Fibroblast of gingiva (primary cell): Measurements from ENCODE around the gene RAB15.

Experiments
- DNase-seq: peaks from one replicate; pipeline ENCODE4 v3.0.0-alpha.2; 2011; ENCODE audit warnings: low read depth

RAB15 gene

DNA sequence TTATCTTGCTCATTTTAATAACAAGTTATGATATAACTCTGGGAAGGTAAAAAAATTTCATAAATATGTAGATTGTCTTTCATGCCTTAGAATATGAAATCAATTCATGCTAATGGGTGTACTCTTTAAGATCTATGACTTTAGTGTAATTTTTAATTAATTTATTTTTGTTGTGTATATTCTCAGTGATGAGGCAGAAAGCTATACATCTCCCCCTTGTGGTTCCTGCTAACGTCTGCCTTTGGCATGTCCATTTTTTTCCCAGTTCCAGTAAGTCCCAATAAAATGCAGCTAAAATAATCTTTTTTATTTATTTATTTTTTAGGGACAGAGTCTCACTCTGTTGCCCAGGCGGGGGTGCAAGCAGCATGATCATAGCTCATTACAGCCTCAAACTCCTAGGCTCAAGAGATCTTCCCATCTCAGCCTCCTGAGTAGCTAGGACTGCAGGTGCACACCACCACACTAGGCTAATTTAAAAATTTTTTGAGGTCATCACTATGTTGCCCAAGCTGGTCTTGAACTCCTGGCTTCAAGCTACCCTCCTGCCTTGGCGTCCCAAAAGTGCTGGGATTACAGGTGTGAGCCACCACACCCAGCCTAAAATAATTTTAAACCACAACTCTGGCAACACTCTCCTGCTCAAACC, 61.2 kb downstream of the RAB15 start:
- DNase-seq: peak; percentile 19

DNA sequence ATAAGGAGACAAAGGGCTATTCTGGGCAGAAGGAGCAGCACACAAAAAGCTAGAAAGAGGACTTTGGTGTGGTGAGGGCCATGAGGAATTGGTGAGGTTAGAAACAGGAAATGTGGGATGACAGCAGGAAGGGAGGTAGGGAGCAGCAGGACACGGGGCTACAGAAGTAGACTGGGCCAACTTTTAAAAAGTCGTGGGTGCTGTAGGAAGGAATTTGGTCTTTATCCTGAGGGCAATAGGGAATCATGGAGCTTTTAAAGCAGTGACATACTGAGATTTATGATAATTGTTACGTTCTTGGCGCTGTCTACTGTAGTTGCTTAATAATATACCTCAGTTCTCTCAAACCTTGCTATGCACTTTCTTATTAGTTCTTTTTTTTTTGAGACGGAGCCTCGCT, 66.1 kb downstream of the RAB15 start:
- DNase-seq: no peak

DNA sequence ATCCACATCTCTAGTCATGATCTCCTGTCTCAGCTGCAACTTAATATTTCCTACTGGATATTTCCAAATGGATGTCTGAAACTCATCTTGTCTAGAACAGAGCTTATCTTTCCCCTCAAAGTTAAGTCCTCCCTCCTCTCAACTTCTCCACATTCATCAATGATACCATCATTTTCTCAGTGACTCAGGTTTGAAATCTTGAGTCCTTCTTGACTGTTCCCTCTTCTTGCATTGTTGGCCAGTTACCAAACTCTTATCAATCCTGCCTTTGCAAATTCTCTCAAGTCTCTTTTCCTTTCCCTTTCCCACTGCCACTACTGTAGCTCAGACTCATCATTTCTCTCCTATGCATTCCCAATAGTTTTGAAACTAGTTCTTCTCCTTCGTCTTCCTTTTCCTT, 72.2 kb downstream of the RAB15 start:
- no peak for DNase-seq
